Measurements from ENCODE around the gene GYG2.

- TF ChIP-seq CTCF (conservative IDR thresholded peaks at IDR 0.05; ENCODE audit: low read depth, low read length) (no peak), EZH2 (IDR thresholded peaks at IDR 0.05; ENCODE audit: borderline replicate concordance, low read depth, low read length, poor library complexity, severe bottlenecking) (no peak)
These were observed 4.8 kb upstream of the GYG2 start for GRCh38 chrX:2823795-2824386.

Data from A673 (cell line).